ENCODE data around the gene MUSK.

GRCh38 chr9:110712955-110713354, 44.4 kb downstream of the MUSK start:
- TF ChIP-seq CTCF (IDR thresholded peaks at IDR 0.05) (no peak), EZH2 (IDR thresholded peaks at IDR 0.05; ENCODE audit: borderline replicate concordance, insufficient read depth, low read depth, low read length, poor library complexity, severe bottlenecking) (no peak)
